WERI-Rb-1 (cell line): ENCODE results near the gene USP54.

Source experiments
- DNase-seq: peaks from one replicate; pipeline ENCODE4 v3.0.0-alpha.2; 2020
- H3K27ac ChIP-seq: fragments of 250-450 bp; sonication (Bioruptor Pico); 2 replicates; pipeline ENCODE4 v1.5.1; 2020; ENCODE audit warnings: mild to moderate bottlenecking, moderate library complexity
- H3K27me3 ChIP-seq: fragments of 250-450 bp; sonication (Bioruptor Pico); 2 replicates; pipeline ENCODE4 v1.5.1; 2021; ENCODE audit warnings: mild to moderate bottlenecking, low read depth, moderate library complexity; ENCODE audit not compliant: insufficient read depth, severe bottlenecking
- H3K36me3 ChIP-seq: fragments of 250-450 bp; sonication (Bioruptor Pico); 2 replicates; pipeline ENCODE4 v1.5.1; 2020; ENCODE audit warnings: mild to moderate bottlenecking, moderate library complexity
- H3K4me3 ChIP-seq: 2 replicates; pipeline ENCODE4 v1.5.1; 2011; ENCODE audit warnings: low read depth, mild to moderate bottlenecking, control low read depth, low read length
- H3K9me3 ChIP-seq: fragments of 250-450 bp; sonication (Bioruptor Pico); 2 replicates; pipeline ENCODE4 v1.5.1; 2021; ENCODE audit warnings: mild to moderate bottlenecking, moderate library complexity; ENCODE audit not compliant: severe bottlenecking
- TF ChIP-seq, protein P1 (sequence below): IDR thresholded peaks from 2 replicates; pipeline ENCODE4 v1.5.1; 2011; ENCODE audit warnings: low read depth, mild to moderate bottlenecking, control low read depth, inconsistent platforms, low read length

The USP54 gene

DNA sequence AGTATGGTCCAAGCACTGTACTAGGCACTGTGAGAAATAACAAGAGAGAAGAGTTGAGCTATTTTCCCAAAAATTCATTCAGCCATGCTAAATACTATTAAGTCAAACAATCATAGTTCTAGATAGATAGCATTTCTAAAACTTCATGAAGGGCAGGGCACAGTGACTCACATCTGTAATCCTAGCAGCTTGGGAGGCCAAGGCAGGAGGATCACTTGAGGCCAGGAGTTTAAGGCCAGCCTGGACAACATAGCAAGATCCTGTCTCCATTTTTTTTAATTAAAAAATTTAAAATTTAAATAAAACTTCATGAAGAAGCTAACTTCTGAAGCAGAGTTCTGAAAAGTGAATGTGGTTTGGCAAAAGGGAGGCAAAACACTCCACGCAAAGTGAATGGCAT, 29.9 kb downstream of the USP54 start:
- no peak overlapping the region for H3K27ac ChIP-seq
- no peak overlapping the region for H3K4me3 ChIP-seq
- no peak for DNase-seq
- TF ChIP-seq, protein P1, sequence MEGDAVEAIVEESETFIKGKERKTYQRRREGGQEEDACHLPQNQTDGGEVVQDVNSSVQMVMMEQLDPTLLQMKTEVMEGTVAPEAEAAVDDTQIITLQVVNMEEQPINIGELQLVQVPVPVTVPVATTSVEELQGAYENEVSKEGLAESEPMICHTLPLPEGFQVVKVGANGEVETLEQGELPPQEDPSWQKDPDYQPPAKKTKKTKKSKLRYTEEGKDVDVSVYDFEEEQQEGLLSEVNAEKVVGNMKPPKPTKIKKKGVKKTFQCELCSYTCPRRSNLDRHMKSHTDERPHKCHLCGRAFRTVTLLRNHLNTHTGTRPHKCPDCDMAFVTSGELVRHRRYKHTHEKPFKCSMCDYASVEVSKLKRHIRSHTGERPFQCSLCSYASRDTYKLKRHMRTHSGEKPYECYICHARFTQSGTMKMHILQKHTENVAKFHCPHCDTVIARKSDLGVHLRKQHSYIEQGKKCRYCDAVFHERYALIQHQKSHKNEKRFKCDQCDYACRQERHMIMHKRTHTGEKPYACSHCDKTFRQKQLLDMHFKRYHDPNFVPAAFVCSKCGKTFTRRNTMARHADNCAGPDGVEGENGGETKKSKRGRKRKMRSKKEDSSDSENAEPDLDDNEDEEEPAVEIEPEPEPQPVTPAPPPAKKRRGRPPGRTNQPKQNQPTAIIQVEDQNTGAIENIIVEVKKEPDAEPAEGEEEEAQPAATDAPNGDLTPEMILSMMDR, result no peak
- H3K36me3 ChIP-seq, result no peaks in the 10 kb centered on the region; the same call in 1 of the 2 replicates
- no peaks in the 10 kb centered on the region for H3K9me3 ChIP-seq
- no peaks in the 10 kb centered on the region for H3K27me3 ChIP-seq

DNA sequence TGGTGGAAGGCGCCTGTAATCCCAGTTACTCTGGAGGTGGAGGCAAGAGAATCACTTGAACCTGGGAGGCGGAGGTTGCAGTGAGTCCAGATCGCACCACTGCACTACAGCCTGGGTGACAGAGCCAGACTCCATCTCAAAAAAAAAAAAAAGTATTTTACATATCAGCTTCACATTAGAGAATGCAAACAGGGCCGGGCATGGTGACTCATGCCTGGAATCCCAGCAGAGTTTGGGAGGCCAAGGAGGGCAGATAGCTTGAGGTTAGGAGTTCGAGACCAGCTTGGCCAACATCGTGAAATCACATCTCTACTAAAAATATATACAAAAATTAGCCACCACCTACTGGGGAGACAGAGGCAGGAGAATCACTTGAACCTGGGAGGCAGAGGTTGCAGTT, 31.6 kb downstream of the USP54 start:
- H3K9me3 ChIP-seq, result no peaks in the 10 kb centered on the region
- no peaks in the 10 kb centered on the region for H3K27me3 ChIP-seq
- TF ChIP-seq, protein P1, result no peak

DNA sequence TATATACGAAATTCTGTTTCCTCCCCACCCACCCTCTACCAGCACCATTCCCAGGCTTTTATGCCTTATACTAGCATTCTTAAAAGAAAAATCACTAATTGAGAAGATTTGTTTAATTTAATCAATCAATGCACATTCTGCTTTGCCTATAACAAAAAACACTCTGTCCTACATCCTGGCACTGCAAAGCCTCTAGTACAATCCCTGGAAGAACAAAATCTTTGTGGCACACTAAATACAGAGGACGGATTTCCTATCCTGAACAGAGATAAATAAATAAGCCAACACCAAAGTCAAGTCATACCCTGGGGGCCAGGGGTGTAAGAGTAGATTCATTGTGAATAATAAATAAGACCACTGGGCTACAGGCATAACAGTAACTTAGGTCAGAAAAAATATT, 34.3 kb downstream of the USP54 start:
- no peaks in the 10 kb centered on the region; the same call in 1 of the 2 replicates for H3K36me3 ChIP-seq
- no peak overlapping the region for H3K27ac ChIP-seq
- no peak overlapping the region for H3K4me3 ChIP-seq
- no peaks in the 10 kb centered on the region for H3K9me3 ChIP-seq
- H3K27me3 ChIP-seq, result no peaks in the 10 kb centered on the region
- no peak for DNase-seq
- TF ChIP-seq, protein P1, result no peak

More for the DNA sequence above, 31.6 kb downstream of the USP54 start:
- H3K27ac ChIP-seq, result no peak overlapping the region
- no peaks in the 10 kb centered on the region; the same call in 1 of the 2 replicates for H3K36me3 ChIP-seq
- DNase-seq, result no peak
- no peak overlapping the region for H3K4me3 ChIP-seq

DNA sequence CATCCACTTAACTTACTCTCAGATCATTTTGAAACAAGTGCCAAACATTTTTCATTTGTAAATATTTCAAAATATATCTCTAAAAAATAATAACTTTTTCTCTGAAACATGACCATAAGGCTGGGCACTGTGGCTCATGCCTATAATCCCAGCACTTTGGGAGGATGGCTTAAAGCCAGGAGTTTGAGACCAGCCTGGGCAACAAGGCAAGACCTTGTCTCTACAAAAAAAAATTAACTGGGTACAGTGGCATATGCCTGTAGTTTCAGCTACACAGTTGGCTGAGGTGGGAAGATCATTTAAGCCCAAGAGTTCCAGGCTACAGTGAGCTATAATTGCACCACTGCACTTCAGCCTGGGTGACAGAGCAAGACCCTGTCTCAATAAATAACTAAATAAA, 36.4 kb downstream of the USP54 start:
- TF ChIP-seq, protein P1, result no peak
- Histone ChIP-seq H3K27me3 (no peaks in the 10 kb centered on the region), H3K36me3 (no peaks in the 10 kb centered on the region; the same call in 1 of the 2 replicates), H3K27ac (no peak overlapping the region), H3K9me3 (no peaks in the 10 kb centered on the region), H3K4me3 (no peak overlapping the region)
- DNase-seq, result no peak

DNA sequence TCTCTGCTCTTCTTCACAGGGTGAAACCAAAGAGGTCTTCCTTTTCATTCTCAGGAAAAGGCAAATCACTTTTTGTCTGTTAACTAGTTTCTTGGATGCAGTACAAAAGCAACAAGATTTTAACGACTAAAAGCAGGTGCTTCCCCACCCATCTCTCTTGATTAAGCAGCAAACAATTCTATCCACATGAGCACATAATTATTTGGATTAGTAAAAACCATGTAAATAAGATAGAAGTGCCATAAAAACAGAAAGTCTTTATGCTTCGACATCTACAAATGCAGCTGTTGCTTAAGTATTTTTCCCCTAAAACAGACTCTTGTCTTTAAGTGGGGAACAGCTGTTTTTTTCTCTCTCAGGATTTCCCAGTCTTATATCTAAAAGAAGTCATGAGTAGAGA, 37.4 kb downstream of the USP54 start:
- TF ChIP-seq, protein P1, result no peak
- H3K9me3 ChIP-seq, result no peaks in the 10 kb centered on the region
- H3K4me3 ChIP-seq, result no peak overlapping the region
- H3K27me3 ChIP-seq, result no peaks in the 10 kb centered on the region
- no peaks in the 10 kb centered on the region; the same call in 1 of the 2 replicates for H3K36me3 ChIP-seq
- no peak overlapping the region for H3K27ac ChIP-seq
- DNase-seq, result no peak
